ENCODE results near the gene OSBPL7. TPM values are rescaled to one million over a fixed set of nuclear protein-coding genes. Genes with fewer than 3 reads are reported as not detected.
"Not testable (repeated sequence)": the region's sequence is repeated elsewhere in the genome, so short reads cannot be mapped to it uniquely, and the experiment has no call there.

The OSBPL7 gene
- polyA plus RNA-seq, 3 donors: 9.3 to 12.3 (median 11.7) TPM

GRCh38 chr17:47774987-47775580 lies 46.5 kb downstream of the OSBPL7 start:
- DNase-seq (ENCODE audit: low read depth in 3 of 3, low spot score in 2 of 3): no peak

GRCh38 chr17:47774331-47774730 lies 47.3 kb downstream of the OSBPL7 start:
- no peak for DNase-seq (ENCODE audit: low read depth in 3 of 3, low spot score in 2 of 3)

DNA sequence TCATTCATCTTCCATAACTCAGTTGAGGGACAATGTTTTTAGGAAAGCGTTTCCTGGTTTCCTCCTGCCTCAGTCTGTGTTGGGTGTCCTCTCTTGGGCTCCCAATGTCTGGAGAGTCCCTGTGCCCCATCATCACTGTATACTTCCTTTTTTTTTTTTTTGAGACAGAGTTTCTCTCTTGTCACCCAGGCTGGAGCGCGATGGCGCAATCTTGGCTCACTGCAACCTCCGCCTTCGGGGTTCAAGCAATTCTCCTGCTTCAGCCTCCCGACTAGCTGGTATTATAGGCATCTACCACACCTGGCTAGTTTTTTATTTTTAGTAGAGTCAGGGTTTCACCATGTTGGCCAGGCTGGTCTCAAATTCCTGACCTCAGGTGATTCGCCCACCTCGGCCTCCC lies 47.9 kb downstream of the OSBPL7 start:
- DNase-seq (ENCODE audit: low read depth in 3 of 3, low spot score in 2 of 3): not testable (repeated sequence)

GRCh38 chr17:47763913-47764582 lies 57.5 kb downstream of the OSBPL7 start:
- DNase-seq (ENCODE audit: low read depth in 3 of 3, low spot score in 2 of 3): no peak

- DNase-seq (ENCODE audit: low read depth in 3 of 3, low spot score in 2 of 3): no peak
Measured at GRCh38 chr17:47762728-47763127, 58.9 kb downstream of the OSBPL7 start.

DNA sequence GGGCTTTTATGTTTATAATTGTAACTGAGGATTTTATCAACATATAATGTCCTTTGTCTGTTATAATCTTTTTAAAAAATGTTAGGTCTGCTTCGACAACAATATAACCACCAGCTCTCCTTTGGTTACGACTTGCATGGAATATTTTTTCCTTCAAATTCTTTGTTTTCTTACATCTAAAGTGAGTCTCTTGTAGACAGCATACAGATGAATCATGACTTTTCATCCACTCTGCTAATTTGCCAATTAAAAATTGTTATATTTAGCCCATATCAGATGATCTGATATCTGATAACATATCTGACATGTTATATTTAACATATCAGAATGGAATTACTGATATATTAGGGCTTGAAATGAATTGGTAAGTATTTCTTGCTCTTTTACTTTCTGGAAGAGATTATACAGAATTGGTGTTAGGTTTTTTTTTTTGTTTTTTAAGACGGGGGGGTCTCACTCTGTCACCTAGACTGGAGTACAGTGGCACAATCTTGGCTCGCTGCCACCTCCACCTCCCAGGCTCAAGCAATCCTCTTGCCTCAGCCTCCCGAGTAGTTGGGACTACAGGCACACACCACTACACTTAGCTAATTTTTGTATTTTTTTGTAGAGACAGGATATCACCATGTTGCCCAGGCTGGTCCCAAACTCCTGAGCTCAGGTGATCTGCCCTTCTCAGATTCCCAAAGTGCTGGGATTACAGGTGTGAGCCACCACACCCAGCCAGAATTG lies 61.0 kb downstream of the OSBPL7 start:
- DNase-seq (ENCODE audit: low read depth in 3 of 3, low spot score in 2 of 3): no peak

DNA sequence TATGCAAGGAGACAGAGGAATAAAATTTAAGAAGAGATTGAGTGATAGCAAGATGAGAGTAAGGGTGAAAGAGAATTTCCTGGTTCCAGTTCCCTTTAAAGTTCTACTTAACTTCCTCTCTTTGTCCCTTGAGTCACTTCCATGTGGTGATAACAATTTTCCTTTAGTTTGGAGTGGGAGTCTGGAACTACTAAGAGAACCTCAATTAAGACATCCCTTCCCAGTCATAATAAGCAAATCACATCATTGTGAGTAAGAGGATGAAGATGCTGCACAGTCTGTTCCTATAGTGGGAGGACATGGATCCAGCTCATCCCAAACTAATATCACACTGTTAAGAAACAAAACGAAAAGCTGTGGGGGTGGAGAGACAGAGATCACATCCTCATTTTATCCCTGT lies 64.2 kb downstream of the OSBPL7 start:
- no peak for DNase-seq (ENCODE audit: low read depth in 3 of 3, low spot score in 2 of 3)

Other genes starting within 250 kb of the OSBPL7 start
- gene KPNB1, start 171.9 kb downstream of the OSBPL7 start, polyA plus RNA-seq (ENCODE audit: insufficient read length in 3 of 3): 100 to 1,000 TPM; 264 to 297 (median 270) TPM
- 10 to 100 TPM; 20.0 to 22.5 (median 22.0) TPM for gene TBKBP1, start 127.6 kb downstream of the OSBPL7 start, polyA plus RNA-seq (ENCODE audit: insufficient read length in 3 of 3)
- under 1 TPM; 0.10 to 0.17 (median 0.13) TPM for gene TBX21, start 88.6 kb downstream of the OSBPL7 start, polyA plus RNA-seq (ENCODE audit: insufficient read length in 3 of 3)
- gene MRPL10, start 9.7 kb upstream of the OSBPL7 start, polyA plus RNA-seq (ENCODE audit: insufficient read length in 3 of 3): 10 to 100 TPM; 55.6 to 57.8 (median 55.8) TPM
- 1 to 10 TPM; 2.4 to 2.8 (median 2.4) TPM for gene LRRC46, start 9.9 kb upstream of the OSBPL7 start, polyA plus RNA-seq (ENCODE audit: insufficient read length in 3 of 3)
- gene SCRN2, start 19.5 kb upstream of the OSBPL7 start, polyA plus RNA-seq (ENCODE audit: insufficient read length in 3 of 3): 10 to 100 TPM; 40.6 to 61.8 (median 55.4) TPM
- 1 to 10 TPM; 2.4 to 2.9 (median 2.6) TPM for gene SP6, start 29.4 kb upstream of the OSBPL7 start, polyA plus RNA-seq (ENCODE audit: insufficient read length in 3 of 3)
- gene SP2, start 74.4 kb upstream of the OSBPL7 start, polyA plus RNA-seq (ENCODE audit: insufficient read length in 3 of 3): 10 to 100 TPM; 20.1 to 21.7 (median 20.7) TPM
- gene PNPO, start 119.8 kb upstream of the OSBPL7 start, polyA plus RNA-seq (ENCODE audit: insufficient read length in 3 of 3): 10 to 100 TPM; 17.5 to 20.2 (median 19.6) TPM
- 10 to 100 TPM; 22.6 to 25.9 (median 24.6) TPM for gene PRR15L, start 136.1 kb upstream of the OSBPL7 start, polyA plus RNA-seq (ENCODE audit: insufficient read length in 3 of 3)
- gene CDK5RAP3, start 149.3 kb upstream of the OSBPL7 start, polyA plus RNA-seq (ENCODE audit: insufficient read length in 3 of 3): 100 to 1,000 TPM; 117 to 147 (median 140) TPM
- 10 to 100 TPM; 17.5 to 18.9 (median 18.7) TPM for gene COPZ2, start 216.0 kb upstream of the OSBPL7 start, polyA plus RNA-seq (ENCODE audit: insufficient read length in 3 of 3)
- 100 to 1,000 TPM; 264 to 274 (median 266) TPM for gene NFE2L1, start 226.6 kb upstream of the OSBPL7 start, polyA plus RNA-seq (ENCODE audit: insufficient read length in 3 of 3)